Activated CD4-positive, alpha-beta T cell treated with anti-CD3 and anti-CD28 coated beads, Interleukin-2, amount 10 ng/mL, durations not matched to agents 24 days and 14 days (primary cell): ENCODE results near the gene KDM2A. TPM values are rescaled to one million over a fixed set of nuclear protein-coding genes. Genes with fewer than 3 reads are reported as not detected.

Source experiments
- DNase-seq: peaks from one replicate; pipeline ENCODE4 v3.0.0; 2022
- H3K27ac Mint-ChIP-seq: one replicate; pipeline ENCODE4 v1.8.0; 2022; ENCODE audit warnings: mild to moderate bottlenecking, mixed read lengths
- H3K27me3 Mint-ChIP-seq: one replicate; pipeline ENCODE4 v1.8.0; 2022; ENCODE audit warnings: mixed read lengths
- H3K36me3 Mint-ChIP-seq: one replicate; pipeline ENCODE4 v1.8.0; 2022; ENCODE audit warnings: low read depth, mild to moderate bottlenecking, mixed read lengths
- H3K4me1 Mint-ChIP-seq: one replicate; pipeline ENCODE4 v1.8.0; 2021; ENCODE audit warnings: mixed read lengths
- H3K4me3 Mint-ChIP-seq: one replicate; pipeline ENCODE4 v1.8.0; 2022; ENCODE audit warnings: mild to moderate bottlenecking, moderate library complexity, mixed read lengths
- H3K9me3 Mint-ChIP-seq: one replicate; pipeline ENCODE4 v1.8.0; 2021; ENCODE audit warnings: mixed read lengths
- intact Hi-C: fragments of 100-400 bp; cut with micrococcal nuclease; formaldehyde crosslinking; loops from one replicate; pipeline ENCODE4 v1.15.1; 2023
- total RNA-seq: library from RNA; stranded (reverse); gene quantifications from 2 replicates; pipeline ENCODE4 v1.2.3, GENCODE V29; 2022

The KDM2A gene
- total RNA-seq, 1 donor from 2014 or later: 102 TPM

DNA sequence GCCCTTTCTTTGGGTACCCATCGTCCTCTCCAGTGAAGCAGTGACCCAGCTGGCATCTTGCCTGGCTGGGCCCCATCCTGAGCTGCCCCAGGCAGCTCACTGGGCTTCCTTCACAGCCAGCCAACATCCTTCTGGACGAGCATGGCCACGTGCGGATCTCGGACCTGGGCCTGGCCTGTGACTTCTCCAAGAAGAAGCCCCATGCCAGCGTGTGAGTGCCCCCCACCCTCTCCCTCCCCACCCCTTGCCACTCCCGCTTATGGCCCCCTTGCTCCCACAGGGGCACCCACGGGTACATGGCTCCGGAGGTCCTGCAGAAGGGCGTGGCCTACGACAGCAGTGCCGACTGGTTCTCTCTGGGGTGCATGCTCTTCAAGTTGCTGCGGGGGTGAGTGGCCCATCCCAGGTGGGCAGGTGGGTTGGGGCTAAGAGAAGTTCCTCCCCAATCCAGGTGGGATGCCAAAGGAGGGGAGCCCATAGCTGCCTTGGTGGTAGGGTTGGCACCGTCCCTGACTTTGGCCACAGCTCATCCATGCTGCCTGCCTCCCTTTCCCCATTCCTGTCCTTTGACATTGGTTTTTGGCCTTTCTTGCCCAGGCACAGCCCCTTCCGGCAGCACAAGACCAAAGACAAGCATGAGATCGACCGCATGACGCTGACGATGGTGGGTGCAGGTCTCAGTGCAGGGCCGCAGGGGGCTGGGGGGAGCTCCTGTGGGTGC is 163.3 kb downstream of the KDM2A start:
- H3K36me3 Mint-ChIP-seq: peaks cover 66% of the 10 kb centered on the region
- peak overlapping the region; percentile 37 for H3K27ac Mint-ChIP-seq
- no peaks in the 10 kb centered on the region for H3K27me3 Mint-ChIP-seq
- intact Hi-C loops: no loop called here
- no peaks in the 10 kb centered on the region for H3K9me3 Mint-ChIP-seq
- peaks cover 40% of the 10 kb centered on the region for H3K4me1 Mint-ChIP-seq
- DNase-seq: no peak
- H3K4me3 Mint-ChIP-seq: no peak overlapping the region

DNA sequence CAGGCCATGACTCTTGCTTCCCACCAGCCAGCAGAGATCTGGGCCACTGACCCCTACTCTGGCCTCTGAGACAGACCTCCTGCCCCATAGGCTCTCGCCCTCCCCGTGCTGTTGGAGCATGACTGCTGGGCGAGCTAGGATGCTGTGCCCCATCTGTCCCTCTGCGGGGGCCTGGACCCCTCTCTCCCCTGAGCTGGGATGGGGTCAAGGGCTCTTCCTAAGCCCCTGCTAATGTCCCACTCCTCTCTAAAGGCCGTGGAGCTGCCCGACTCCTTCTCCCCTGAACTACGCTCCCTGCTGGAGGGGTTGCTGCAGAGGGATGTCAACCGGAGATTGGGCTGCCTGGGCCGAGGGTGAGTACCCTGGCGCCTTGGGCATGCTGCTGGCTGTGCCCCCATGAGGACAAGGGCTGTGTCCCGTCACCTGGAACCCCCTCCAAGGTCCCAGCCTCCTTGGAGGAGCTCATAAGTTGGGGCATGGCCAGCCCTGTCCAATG is 163.9 kb downstream of the KDM2A start:
- H3K27me3 Mint-ChIP-seq: no peaks in the 10 kb centered on the region
- intact Hi-C loops: no loop called here
- H3K36me3 Mint-ChIP-seq: peaks cover 67% of the 10 kb centered on the region
- H3K4me3 Mint-ChIP-seq: no peak overlapping the region
- no peak for DNase-seq
- H3K27ac Mint-ChIP-seq: peak overlapping the region; percentile 37
- H3K9me3 Mint-ChIP-seq: no peaks in the 10 kb centered on the region
- H3K4me1 Mint-ChIP-seq: peaks cover 40% of the 10 kb centered on the region

DNA sequence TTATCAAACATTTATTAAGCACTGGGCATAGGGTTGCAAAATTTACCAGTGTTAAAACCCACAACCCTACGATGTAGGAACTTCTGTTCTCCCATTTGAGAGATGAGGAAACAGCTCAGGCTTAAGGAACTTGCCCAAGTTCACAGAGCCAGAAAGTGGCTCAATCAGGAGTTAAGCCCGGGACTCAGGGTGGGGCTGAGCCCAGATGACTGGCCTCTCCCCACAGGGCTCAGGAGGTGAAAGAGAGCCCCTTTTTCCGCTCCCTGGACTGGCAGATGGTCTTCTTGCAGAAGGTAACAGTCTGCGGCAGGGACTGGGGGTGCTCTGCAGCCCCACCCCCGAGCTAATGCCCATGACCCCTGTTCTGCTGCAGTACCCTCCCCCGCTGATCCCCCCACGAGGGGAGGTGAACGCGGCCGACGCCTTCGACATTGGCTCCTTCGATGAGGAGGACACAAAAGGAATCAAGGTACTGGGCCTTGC is 164.5 kb downstream of the KDM2A start:
- no peak for DNase-seq
- peak overlapping the region; percentile 79 for H3K27ac Mint-ChIP-seq
- H3K4me3 Mint-ChIP-seq: no peak overlapping the region
- peaks cover 38% of the 10 kb centered on the region for H3K4me1 Mint-ChIP-seq
- no peaks in the 10 kb centered on the region for H3K27me3 Mint-ChIP-seq
- H3K36me3 Mint-ChIP-seq: peaks cover 68% of the 10 kb centered on the region
- intact Hi-C loops: no loop called here
- no peaks in the 10 kb centered on the region for H3K9me3 Mint-ChIP-seq

DNA sequence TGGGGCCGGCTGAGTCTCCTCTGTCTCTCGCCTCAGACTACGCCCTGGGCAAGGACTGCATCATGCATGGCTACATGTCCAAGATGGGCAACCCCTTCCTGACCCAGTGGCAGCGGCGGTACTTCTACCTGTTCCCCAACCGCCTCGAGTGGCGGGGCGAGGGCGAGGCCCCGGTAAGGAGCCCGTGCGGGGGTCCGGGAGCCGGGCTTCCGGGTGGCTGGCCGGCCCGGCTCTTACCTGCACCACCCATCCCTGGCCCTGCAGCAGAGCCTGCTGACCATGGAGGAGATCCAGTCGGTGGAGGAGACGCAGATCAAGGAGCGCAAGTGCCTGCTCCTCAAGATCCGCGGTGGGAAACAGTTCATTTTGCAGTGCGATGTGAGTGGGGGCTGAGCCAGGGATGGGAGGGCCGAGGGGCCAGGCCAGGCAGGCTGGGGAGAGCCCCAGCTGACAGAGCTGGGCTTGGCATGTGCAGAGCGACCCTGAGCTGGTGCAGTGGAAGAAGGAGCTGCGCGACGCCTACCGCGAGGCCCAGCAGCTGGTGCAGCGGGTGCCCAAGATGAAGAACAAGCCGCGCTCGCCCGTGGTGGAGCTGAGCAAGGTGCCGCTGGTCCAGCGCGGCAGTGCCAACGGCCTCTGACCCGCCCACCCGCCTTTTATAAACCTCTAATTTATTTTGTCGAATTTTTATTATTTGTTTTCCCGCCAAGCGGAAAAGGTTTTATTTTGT is 165.9 kb downstream of the KDM2A start:
- H3K4me3 Mint-ChIP-seq: no peak overlapping the region
- H3K36me3 Mint-ChIP-seq: peaks cover 61% of the 10 kb centered on the region
- no peaks in the 10 kb centered on the region for H3K9me3 Mint-ChIP-seq
- H3K4me1 Mint-ChIP-seq: peaks cover 33% of the 10 kb centered on the region
- H3K27me3 Mint-ChIP-seq: no peaks in the 10 kb centered on the region
- H3K27ac Mint-ChIP-seq: peak overlapping the region; percentile 60
- DNase-seq: no peak
- intact Hi-C loops: no loop called here

DNA sequence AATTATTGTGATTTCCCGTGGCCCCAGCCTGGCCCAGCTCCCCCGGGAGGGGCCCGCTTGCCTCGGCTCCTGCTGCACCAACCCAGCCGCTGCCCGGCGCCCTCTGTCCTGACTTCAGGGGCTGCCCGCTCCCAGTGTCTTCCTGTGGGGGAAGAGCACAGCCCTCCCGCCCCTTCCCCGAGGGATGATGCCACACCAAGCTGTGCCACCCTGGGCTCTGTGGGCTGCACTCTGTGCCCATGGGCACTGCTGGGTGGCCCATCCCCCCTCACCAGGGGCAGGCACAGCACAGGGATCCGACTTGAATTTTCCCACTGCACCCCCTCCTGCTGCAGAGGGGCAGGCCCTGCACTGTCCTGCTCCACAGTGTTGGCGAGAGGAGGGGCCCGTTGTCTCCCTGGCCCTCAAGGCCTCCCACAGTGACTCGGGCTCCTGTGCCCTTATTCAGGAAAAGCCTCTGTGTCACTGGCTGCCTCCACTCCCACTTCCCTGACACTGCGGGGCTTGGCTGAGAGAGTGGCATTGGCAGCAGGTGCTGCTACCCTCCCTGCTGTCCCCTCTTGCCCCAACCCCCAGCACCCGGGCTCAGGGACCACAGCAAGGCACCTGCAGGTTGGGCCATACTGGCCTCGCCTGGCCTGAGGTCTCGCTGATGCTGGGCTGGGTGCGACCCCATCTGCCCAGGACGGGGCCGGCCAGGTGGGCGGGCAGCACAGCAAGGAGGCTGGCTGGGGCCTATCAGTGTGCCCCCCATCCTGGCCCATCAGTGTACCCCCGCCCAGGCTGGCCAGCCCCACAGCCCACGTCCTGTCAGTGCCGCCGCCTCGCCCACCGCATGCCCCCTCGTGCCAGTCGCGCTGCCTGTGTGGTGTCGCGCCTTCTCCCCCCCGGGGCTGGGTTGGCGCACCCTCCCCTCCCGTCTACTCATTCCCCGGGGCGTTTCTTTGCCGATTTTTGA is 166.8 kb downstream of the KDM2A start:
- H3K9me3 Mint-ChIP-seq: no peaks in the 10 kb centered on the region
- no peaks in the 10 kb centered on the region for H3K27me3 Mint-ChIP-seq
- peaks cover 56% of the 10 kb centered on the region for H3K36me3 Mint-ChIP-seq
- H3K4me3 Mint-ChIP-seq: peak overlapping the region; percentile 85
- intact Hi-C loops: no loop called here
- no peak for DNase-seq
- H3K27ac Mint-ChIP-seq: peak overlapping the region; percentile 98
- H3K4me1 Mint-ChIP-seq: peaks cover 36% of the 10 kb centered on the region

DNA sequence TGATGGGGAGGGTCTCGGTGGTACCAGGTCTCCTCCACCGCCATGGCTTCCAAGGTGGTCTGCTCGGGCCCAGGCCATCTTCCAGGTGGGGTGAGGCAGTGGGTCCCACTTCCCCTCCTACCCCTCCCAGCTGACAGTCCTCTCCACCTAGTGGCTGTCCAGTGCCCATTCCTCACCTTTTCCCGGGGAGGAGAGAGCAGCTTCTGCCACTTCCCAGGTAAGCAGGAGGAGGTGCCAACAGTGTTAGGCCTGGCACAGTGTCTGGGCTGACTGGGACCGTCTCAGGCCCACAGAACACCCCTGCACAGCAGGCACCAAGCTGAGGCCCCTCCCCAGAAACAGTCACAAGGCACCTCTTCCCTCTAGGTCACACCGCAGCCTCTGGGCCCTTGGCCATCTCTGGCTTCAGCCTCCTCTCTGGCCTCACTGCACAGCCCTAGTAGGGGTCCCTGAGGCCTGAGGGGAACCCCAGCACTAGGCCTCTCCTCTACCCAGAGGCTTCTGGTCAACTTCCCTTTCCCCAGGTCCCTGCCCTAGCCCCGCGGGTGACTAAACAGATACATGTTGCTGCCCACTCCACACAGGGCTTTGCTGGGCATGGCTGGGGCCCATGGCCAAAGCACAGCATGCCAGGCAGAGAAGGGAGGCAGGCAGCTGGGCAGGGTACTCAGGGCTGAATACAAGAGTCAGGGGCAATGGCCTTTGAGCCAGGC is 167.7 kb downstream of the KDM2A start:
- Mint-ChIP-seq H3K36me3 (peaks cover 53% of the 10 kb centered on the region), H3K27me3 (no peaks in the 10 kb centered on the region), H3K4me3 (peak overlapping the region; percentile 85), H3K9me3 (no peaks in the 10 kb centered on the region), H3K27ac (peak overlapping the region; percentile 98), H3K4me1 (peaks cover 41% of the 10 kb centered on the region)
- intact Hi-C loops: no loop called here
- DNase-seq: peak; percentile 77

DNA sequence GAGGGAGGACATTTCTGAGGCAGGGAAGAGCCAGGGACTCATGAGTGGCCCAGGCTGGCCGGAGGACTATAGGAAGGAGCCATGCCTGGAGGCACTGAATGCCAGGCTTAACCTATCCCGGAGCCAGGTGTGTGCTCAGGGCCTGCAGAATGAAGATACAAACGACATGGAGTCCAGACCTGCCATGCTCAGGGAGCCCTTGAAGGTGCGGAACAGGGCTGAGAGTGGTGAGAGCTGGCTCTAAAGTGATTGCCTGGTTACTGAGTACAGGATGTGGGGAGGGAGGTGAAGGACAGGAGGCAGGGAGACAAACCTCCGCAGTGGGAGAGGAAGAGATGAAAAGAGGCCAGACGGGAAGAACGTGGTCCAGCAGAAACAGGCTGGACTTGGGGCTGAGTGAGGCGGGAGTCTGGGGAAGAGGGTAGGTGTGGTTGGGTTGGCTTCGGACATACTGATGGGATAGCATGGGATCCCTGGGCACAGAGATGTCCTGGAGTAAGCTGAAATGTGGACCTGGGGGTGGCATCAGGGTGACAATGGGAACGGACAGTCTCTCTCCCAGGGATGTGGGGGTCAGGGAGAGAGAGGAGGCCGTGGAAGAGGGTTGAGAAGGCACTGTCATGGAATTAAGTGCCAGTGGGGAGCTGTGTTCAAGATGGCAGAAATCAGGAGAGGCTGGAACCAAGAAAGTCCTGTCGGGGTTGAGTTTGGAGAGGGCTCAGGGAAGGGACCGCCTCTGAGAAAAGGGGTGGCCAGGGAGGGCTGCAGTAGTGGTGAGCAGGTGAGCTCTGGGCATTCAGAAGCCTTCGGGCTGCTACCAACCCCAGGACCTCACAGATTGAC is 168.5 kb downstream of the KDM2A start:
- Mint-ChIP-seq H3K4me3 (peak overlapping the region; percentile 85), H3K4me1 (peaks cover 42% of the 10 kb centered on the region), H3K36me3 (peaks cover 53% of the 10 kb centered on the region), H3K9me3 (no peaks in the 10 kb centered on the region), H3K27ac (peak overlapping the region; percentile 98), H3K27me3 (no peaks in the 10 kb centered on the region)
- intact Hi-C loops: loop anchor here (1.0 kb wide), 4 partner anchors 10 to 30 kb away; no protein-coding TSS in a partner anchor
- peak; percentile 87 for DNase-seq

DNA sequence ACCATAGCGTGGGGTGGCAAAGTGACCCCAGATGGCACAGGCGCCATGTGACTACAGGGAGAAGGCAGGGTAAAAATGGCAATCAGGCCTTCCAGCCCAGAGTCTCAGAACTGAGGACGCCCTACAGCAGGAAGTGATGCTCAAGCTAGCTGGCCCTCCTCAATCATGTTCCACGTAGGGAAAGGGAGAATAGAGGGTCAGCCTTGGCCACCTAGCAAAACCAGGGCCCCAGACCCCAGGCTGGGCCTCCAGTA is 169.1 kb downstream of the KDM2A start:
- no peaks in the 10 kb centered on the region for H3K27me3 Mint-ChIP-seq
- peak overlapping the region; percentile 98 for H3K27ac Mint-ChIP-seq
- H3K4me1 Mint-ChIP-seq: peaks cover 47% of the 10 kb centered on the region
- H3K4me3 Mint-ChIP-seq: peak overlapping the region; percentile 85
- H3K9me3 Mint-ChIP-seq: no peaks in the 10 kb centered on the region
- intact Hi-C loops: loop anchor here (1.0 kb wide), 4 partner anchors 11 to 29 kb away; no protein-coding TSS in a partner anchor
- no peak for DNase-seq
- peaks cover 54% of the 10 kb centered on the region for H3K36me3 Mint-ChIP-seq

DNA sequence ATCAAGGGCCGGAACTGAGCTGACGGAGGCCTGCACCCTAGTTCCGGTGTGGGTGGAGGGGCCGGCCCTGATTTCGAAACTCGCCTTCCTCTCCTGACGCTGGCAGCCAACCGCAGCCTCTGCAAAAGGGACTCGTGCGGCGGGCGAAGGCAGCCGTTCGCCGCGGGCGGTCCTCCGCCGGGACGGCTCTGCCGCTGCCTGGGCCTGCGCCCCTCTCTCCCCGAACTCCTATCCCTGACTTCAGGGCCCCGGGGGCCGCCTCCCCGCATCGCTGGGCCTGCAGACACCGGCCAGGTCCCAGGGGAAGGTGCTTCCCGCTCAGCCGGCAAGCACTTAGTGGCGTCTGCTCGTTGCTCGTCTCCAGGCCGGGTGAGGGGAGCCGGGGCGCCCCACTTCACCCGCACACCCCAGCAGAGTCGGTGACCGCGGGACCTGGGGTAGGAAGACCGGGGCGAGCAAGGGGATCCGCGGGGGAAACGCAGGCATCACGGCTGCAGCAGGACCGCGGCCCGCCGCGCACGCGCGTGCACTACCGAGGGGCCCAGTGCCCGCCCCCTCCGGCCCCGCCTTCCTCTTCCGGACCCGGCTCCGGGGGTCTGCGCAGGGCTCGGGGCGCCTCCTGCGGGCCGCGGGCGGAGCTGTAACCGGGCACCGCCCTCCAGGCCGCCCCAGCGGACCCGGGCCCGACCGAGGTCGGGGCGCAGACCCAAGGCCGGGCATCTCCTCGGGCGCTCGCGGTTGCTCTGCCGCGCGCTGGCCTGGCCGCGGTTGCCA is 169.6 kb downstream of the KDM2A start:
- Mint-ChIP-seq H3K4me1 (peaks cover 48% of the 10 kb centered on the region), H3K9me3 (no peaks in the 10 kb centered on the region), H3K27ac (peak overlapping the region; percentile 98), H3K27me3 (no peaks in the 10 kb centered on the region), H3K36me3 (peaks cover 55% of the 10 kb centered on the region), H3K4me3 (peak overlapping the region; percentile 85)
- DNase-seq: peak; percentile 97
- intact Hi-C loops: loop anchor here (1.0 kb wide), 4 partner anchors 11 to 29 kb away; no protein-coding TSS in a partner anchor

DNA sequence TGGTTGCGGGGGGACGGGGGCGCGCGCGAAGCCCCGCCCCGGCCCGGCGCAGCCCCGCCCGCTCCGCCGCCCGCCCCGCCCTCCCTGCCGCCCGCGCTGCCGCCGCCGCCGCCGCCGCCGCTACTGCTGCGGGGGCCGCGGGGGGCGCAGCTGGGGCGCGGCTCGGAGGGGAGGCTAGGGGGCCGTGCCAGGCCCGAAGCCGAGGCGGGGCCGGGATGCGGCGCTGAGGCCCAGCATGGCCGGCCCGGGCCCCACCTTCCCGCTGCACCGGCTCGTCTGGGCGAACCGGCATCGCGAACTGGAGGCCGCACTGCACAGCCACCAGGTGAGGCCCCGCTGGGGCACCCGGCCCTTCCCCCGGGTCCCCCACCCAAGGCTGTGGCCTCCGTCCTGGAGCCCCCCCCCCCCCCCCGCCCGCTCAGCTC is 170.2 kb downstream of the KDM2A start, which contains the start of gene ANKRD13D:
Gene ANKRD13D, plus strand, starts transcription at position 78 of the 425 bp plus-strand sequence. Its CDS starts 158 bp downstream, at position 236.
- no peak for DNase-seq
- peak within 1 kb of the TSS; percentile 98 for H3K27ac Mint-ChIP-seq
- intact Hi-C loops: no loop called here
- H3K4me1 Mint-ChIP-seq: peaks cover 53% of the 10 kb centered on the region
- peaks cover 56% of the 10 kb centered on the region for H3K36me3 Mint-ChIP-seq
- no peaks in the 10 kb centered on the region for H3K9me3 Mint-ChIP-seq
- no peaks in the 10 kb centered on the region for H3K27me3 Mint-ChIP-seq
- H3K4me3 Mint-ChIP-seq: peak within 1 kb of the TSS; percentile 95

DNA sequence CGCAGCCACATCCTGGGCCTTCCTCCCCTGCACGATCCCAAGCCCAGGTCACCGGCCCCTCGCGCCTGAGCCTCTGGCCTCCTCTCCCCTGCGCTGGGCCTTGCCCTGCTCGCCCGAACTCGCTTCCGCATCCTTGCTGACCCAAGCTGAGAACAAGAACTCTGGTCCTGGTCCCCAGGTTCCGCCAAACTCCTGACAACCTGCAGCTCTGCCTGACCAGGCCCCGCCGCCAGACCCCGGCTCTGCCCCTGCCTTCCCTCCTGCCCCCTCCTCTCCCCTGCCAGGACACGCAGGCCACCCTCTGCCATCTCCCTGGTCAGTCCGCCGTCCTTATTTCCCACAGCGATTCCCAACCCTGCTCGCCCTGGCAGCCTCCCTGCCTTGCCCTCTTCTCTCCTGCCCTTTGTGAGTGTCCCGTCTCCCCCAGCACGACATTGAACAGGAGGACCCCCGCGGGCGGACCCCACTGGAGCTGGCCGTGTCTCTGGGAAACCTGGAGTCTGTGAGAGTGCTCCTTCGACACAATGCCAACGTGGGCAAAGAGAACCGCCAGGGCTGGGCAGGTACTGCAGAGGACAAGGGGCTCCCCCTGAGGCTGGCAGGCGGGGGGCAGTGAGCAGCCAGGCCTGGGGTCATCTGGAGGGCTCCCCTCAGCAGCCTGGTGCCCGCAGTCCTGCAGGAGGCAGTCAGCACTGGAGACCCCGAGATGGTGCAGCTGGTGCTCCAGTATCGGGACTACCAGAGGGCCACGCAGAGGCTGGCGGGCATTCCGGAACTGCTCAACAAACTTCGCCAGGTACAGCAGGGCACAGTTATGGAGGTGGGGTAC is 170.8 kb downstream of the KDM2A start:
- Mint-ChIP-seq H3K4me1 (peaks cover 53% of the 10 kb centered on the region), H3K27me3 (no peaks in the 10 kb centered on the region), H3K9me3 (no peaks in the 10 kb centered on the region), H3K4me3 (peak overlapping the region; percentile 95), H3K36me3 (peaks cover 60% of the 10 kb centered on the region), H3K27ac (peak overlapping the region; percentile 88)
- intact Hi-C loops: no loop called here
- peak; percentile 78 for DNase-seq
